OCI-LY7 (cell line): ENCODE measurements around the gene SNX10.
"Not testable (repeated sequence)": the region's sequence is repeated elsewhere in the genome, so short reads cannot be mapped to it uniquely, and the experiment has no call there.

Source experiments
- EZH2phosphoT487 ChIP-seq: fragments of 200-600 bp; sonication (generic); IDR thresholded peaks from 2 replicates; pipeline ENCODE4 v1.6.1; 2018; ENCODE audit warnings: low read depth, borderline replicate concordance, mild to moderate bottlenecking, mixed run types, antibody characterized with exemption, low read length, moderate library complexity, mixed read lengths
- TF ChIP-seq, protein P1 (sequence below): fragments of 200-600 bp; sonication (generic); conservative IDR thresholded peaks from 2 replicates; pipeline ENCODE4 v1.5.1; 2014; ENCODE audit warnings: mild to moderate bottlenecking, antibody characterized with exemption, low read length, moderate library complexity, mixed read lengths

GRCh38 chr7:26261866-26262265 is 29.8 kb upstream of the SNX10 start:
- TF ChIP-seq, protein P1, sequence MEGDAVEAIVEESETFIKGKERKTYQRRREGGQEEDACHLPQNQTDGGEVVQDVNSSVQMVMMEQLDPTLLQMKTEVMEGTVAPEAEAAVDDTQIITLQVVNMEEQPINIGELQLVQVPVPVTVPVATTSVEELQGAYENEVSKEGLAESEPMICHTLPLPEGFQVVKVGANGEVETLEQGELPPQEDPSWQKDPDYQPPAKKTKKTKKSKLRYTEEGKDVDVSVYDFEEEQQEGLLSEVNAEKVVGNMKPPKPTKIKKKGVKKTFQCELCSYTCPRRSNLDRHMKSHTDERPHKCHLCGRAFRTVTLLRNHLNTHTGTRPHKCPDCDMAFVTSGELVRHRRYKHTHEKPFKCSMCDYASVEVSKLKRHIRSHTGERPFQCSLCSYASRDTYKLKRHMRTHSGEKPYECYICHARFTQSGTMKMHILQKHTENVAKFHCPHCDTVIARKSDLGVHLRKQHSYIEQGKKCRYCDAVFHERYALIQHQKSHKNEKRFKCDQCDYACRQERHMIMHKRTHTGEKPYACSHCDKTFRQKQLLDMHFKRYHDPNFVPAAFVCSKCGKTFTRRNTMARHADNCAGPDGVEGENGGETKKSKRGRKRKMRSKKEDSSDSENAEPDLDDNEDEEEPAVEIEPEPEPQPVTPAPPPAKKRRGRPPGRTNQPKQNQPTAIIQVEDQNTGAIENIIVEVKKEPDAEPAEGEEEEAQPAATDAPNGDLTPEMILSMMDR, result not testable (repeated sequence)
- not testable (repeated sequence) for TF ChIP-seq EZH2phosphoT487
